NCI-H524 (cell line): ENCODE measurements around the gene NDUFAF5.
A peak's percentile ranks its signal among the peaks of the same experiment; 100 is the strongest.

Experiments
- DNase-seq, 2 experiments: peaks; one replicate each; lab custom pipeline; 2025; lab: John Stamatoyannopoulos, UW

NDUFAF5 gene

DNA sequence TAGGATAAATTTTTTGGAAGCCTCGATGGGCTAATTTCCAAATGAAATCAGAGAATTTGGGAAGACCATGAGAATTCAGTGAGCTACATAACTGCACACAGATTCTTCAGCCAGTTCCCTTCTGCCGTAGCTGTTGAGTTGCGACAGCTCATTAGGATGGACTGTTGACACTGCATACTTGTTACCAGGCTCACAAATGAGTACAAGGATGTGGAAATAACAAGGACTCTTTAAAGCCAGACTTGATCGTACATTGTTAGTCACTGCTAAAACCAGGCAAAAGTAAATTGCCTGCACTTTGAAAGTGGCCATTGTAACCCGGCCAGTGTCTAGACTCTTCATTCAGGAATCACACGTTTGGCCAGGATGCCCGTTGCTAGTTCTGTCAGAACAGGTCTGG, 37.0 kb downstream of the NDUFAF5 start:
- DNase-seq = no peak

GRCh38 chr20:13822459-13822858, 37.6 kb downstream of the NDUFAF5 start:
- DNase-seq = no peak

- DNase-seq = no peak
Observed at GRCh38 chr20:13824459-13824858, 39.6 kb downstream of the NDUFAF5 start.

GRCh38 chr20:13825465-13825864, 40.6 kb downstream of the NDUFAF5 start:
- no peak for DNase-seq

DNA sequence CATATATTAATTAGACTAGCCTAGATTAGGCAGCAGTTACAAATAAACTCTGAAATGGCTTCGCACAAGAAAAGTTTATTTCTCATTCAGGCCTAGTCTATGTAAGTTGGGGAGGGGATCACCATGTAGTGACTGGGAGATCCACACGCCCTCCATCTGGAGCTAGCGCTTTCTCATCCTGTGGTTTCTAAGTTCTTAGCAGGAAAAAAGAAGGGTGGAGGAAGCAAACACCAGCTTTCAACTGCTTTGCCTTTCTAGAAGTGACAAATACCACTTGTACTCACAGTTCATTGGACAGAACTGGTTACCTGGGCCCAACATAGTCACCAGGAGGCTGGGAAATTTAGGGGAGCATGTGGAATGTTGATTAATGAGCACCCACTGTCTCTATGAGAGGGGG, 46.6 kb downstream of the NDUFAF5 start:
- DNase-seq = no peak

GRCh38 chr20:13838664-13839063, 53.8 kb downstream of the NDUFAF5 start:
- DNase-seq = no peak

GRCh38 chr20:13839421-13840092, 54.7 kb downstream of the NDUFAF5 start:
- DNase-seq = peak; percentile 97 to 99

- no peak for DNase-seq
Observed at GRCh38 chr20:13840093-13840465, 55.3 kb downstream of the NDUFAF5 start.

GRCh38 chr20:13841206-13841605, 56.4 kb downstream of the NDUFAF5 start:
- DNase-seq = peak; percentile 21 to 64

DNA sequence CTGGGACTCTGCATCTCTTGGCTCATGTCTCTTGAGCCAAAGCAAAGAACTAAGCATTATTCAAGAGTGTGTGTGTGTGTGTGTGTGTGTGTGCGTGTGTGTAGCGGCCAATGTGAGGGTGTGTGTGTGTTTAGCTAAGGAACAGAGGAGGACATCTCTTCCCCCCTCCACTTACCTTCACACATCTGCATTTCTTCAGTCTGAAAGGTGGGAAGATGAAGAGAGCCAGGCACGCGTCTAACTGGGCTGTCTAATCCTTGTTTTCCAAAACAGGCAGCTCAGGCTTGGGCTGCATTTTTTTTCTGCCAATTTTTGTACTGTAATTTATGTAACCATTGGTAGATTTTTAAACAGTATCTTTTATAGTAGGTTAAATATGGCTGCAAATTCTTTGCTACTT, 59.5 kb downstream of the NDUFAF5 start:
- no peak for DNase-seq

DNA sequence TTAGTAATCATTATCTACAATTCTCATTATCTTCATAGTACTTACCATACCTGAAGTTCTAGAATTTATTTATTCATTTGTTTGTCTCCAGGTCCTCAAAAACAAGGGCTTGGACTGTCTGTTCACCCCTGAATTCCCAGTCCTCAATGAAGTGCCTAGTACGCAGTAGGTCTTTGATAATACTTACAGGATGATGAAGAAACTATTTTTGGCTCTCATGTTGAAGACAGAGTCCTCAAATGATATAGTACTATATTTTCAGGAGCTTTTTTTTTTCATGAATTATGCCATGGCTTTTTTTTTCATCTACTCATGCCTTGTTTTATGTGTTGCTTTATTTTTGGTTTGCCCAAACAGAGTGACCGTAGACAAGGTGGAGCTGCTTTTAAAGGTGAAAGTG, 66.5 kb downstream of the NDUFAF5 start:
- DNase-seq = no peak

- DNase-seq = no peak
Observed at GRCh38 chr20:13852306-13852705, 67.5 kb downstream of the NDUFAF5 start.

- DNase-seq = no peak
Observed at GRCh38 chr20:13855613-13856012, 70.8 kb downstream of the NDUFAF5 start.

GRCh38 chr20:13856354-13856753, 71.5 kb downstream of the NDUFAF5 start:
- no peak for DNase-seq

GRCh38 chr20:13857304-13857703, 72.5 kb downstream of the NDUFAF5 start:
- DNase-seq = no peak

- no peak for DNase-seq
Observed at GRCh38 chr20:13857961-13858360, 73.1 kb downstream of the NDUFAF5 start.

DNA sequence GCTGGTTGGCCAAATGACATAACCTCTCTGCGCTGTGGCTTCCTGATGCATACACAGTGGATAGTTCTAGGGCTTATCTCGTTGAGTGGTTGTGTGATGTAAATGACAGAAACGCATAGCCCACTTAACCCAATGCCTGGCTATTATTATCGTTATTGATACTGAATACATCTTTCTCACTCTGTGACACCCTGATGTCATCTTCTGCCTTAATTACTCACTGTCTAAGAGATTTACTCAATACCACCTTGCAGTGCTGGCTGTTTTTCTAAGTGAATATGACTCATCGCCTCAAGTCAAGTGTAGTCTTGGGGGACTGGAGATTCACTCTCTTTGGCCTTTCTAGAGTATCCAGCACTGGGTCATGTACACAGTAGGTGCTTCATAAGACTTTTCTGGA, 73.6 kb downstream of the NDUFAF5 start:
- DNase-seq = no peak

- DNase-seq = no peak
Observed at GRCh38 chr20:13858871-13859270, 74.0 kb downstream of the NDUFAF5 start.

DNA sequence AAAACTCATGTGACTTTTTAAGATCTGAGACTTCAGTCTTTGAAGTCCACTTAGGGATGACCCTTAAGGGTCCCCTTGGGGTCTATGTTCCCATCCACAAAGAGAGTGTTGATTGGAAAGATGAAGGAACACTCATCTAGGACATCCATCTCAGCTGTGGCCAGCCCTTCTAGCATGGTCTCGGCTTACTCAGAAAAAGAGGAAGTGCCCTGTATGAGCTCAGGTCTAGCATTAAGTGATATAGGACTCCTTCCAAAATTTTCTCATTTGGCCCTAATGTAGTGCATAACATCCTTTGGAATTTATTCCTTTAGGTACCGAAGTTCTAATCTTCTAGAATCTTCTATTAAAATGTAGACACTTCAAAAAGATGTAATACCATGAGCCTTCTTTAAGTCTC, 77.4 kb downstream of the NDUFAF5 start:
- DNase-seq = no peak

DNA sequence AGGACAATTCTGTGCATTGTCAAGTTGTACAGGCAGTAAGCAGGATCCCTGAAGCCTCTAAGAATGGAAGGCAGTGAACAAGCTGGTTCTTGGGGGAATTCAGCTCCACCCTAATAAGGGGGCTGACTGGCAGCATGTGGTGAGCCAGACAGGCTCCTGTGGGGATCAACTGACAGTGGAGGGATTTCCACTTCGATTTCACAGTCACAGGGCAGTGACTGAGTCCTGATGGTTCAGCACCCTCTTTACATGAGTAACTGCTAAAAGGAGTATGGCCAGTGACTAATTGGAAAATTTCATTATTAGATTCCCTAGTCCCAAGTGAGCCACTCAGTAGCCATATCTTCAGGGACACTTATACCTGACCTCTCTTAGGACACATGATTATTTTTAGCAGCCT, 78.4 kb downstream of the NDUFAF5 start:
- no peak for DNase-seq

- no peak for DNase-seq
Observed at GRCh38 chr20:13865156-13865555, 80.3 kb downstream of the NDUFAF5 start.

GRCh38 chr20:13865791-13866351, 81.0 kb downstream of the NDUFAF5 start:
- peak in 1 of 2 experiments; percentile 60 for DNase-seq

DNA sequence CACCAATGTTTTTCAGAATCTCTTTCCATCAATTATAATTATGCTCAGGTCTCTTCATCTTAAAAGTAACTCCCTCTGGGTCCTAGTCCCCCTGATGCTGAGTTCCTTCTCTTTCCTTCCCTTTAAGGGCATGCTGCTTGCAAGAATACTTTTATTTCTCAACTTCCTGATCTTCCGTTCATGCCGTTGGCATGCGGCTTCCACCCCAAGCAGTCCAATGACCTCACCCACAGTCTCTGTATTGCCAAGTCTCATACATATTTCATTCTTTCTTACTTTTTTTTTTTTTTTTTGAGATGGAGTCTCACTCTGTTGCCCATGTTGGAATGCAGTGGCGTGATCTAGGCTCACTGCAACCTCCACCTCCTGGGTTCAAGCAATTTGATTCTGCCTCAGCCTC, 83.5 kb downstream of the NDUFAF5 start:
- no peak for DNase-seq

GRCh38 chr20:13870170-13870748, 85.4 kb downstream of the NDUFAF5 start:
- no peak for DNase-seq
